ENCODE data around the gene ZFYVE1. TPM values are rescaled to one million over a fixed set of nuclear protein-coding genes. Genes with fewer than 3 reads are reported as not detected.

Gene ZFYVE1
- total RNA-seq, 1 donor = 30.8 TPM

GRCh38 chr14:73058224-73058921 is 31.5 kb upstream of the ZFYVE1 start, which contains the start of gene RBM25:
Gene RBM25, plus strand, starts transcription at chr14:73058534. Its CDS starts 13,108 bp downstream, at chr14:73071642.
- Histone ChIP-seq H3K79me2 (ENCODE audit: insufficient read depth, low read length) (peaks cover 49% of the 10 kb centered on the region), H2AFZ (ENCODE audit: low read length) (peak within 1 kb of the TSS; percentile 99), H3K27me3 (ENCODE audit: insufficient read depth, low read length) (no peaks in the 10 kb centered on the region), H3K4me1 (ENCODE audit: insufficient read depth, low read length) (peaks cover 8% of the 10 kb centered on the region), H3K9me3 (ENCODE audit: low read depth, low read length) (no peaks in the 10 kb centered on the region), H3K27ac (ENCODE audit: low read depth, low read length) (peak within 1 kb of the TSS; percentile 98), H3K4me3 (ENCODE audit: insufficient read depth, low read length) (peak within 1 kb of the TSS; percentile 100), H3K4me2 (ENCODE audit: insufficient read depth, low read length) (peak within 1 kb of the TSS; percentile 99), H4K20me1 (ENCODE audit: insufficient read depth, low read length) (peaks cover 35% of the 10 kb centered on the region), H3K36me3 (ENCODE audit: insufficient read depth, low read length) (peaks cover 1% of the 10 kb centered on the region)
- peak; percentile 96 for DNase-seq (ENCODE audit: insufficient read length, low spot score, missing footprints)
- TF ChIP-seq CTCF (IDR thresholded peaks at IDR 0.05; ENCODE audit: extremely low read depth, low read depth, low read length) = no peak

GRCh38 chr14:73057944-73058223 is 31.0 kb upstream of the ZFYVE1 start:
- H3K79me2 ChIP-seq (ENCODE audit: insufficient read depth, low read length) = peaks cover 44% of the 10 kb centered on the region
- H4K20me1 ChIP-seq (ENCODE audit: insufficient read depth, low read length) = peaks cover 32% of the 10 kb centered on the region
- peaks cover 8% of the 10 kb centered on the region for H3K4me1 ChIP-seq (ENCODE audit: insufficient read depth, low read length)
- peak overlapping the region; percentile 98 for H3K27ac ChIP-seq (ENCODE audit: low read depth, low read length)
- H3K4me2 ChIP-seq (ENCODE audit: insufficient read depth, low read length) = peak overlapping the region; percentile 99
- no peak for DNase-seq (ENCODE audit: insufficient read length, low spot score, missing footprints)
- H3K9me3 ChIP-seq (ENCODE audit: low read depth, low read length) = no peaks in the 10 kb centered on the region
- peak overlapping the region; percentile 100 for H3K4me3 ChIP-seq (ENCODE audit: insufficient read depth, low read length)
- peak overlapping the region; percentile 99 for H2AFZ ChIP-seq (ENCODE audit: low read length)
- no peaks in the 10 kb centered on the region for H3K27me3 ChIP-seq (ENCODE audit: insufficient read depth, low read length)
- no peak for TF ChIP-seq CTCF (IDR thresholded peaks at IDR 0.05; ENCODE audit: extremely low read depth, low read depth, low read length)
- H3K36me3 ChIP-seq (ENCODE audit: insufficient read depth, low read length) = no peaks in the 10 kb centered on the region

GRCh38 chr14:73055251-73055650 is 28.3 kb upstream of the ZFYVE1 start:
- no peak overlapping the region for H3K4me3 ChIP-seq (ENCODE audit: insufficient read depth, low read length)
- no peaks in the 10 kb centered on the region for H3K9me3 ChIP-seq (ENCODE audit: low read depth, low read length)
- peaks cover 18% of the 10 kb centered on the region for H3K79me2 ChIP-seq (ENCODE audit: insufficient read depth, low read length)
- peaks cover 9% of the 10 kb centered on the region for H4K20me1 ChIP-seq (ENCODE audit: insufficient read depth, low read length)
- no peak overlapping the region for H3K27ac ChIP-seq (ENCODE audit: low read depth, low read length)
- DNase-seq (ENCODE audit: insufficient read length, low spot score, missing footprints) = no peak
- no peak overlapping the region for H3K4me2 ChIP-seq (ENCODE audit: insufficient read depth, low read length)
- no peak for TF ChIP-seq CTCF (IDR thresholded peaks at IDR 0.05; ENCODE audit: extremely low read depth, low read depth, low read length)
- peaks cover 8% of the 10 kb centered on the region for H3K4me1 ChIP-seq (ENCODE audit: insufficient read depth, low read length)
- no peaks in the 10 kb centered on the region for H3K27me3 ChIP-seq (ENCODE audit: insufficient read depth, low read length)
- H3K36me3 ChIP-seq (ENCODE audit: insufficient read depth, low read length) = no peaks in the 10 kb centered on the region
- no peak overlapping the region for H2AFZ ChIP-seq (ENCODE audit: low read length)

- no peak overlapping the region for H2AFZ ChIP-seq (ENCODE audit: low read length)
- DNase-seq (ENCODE audit: insufficient read length, low spot score, missing footprints) = no peak
Observed at GRCh38 chr14:73049428-73049827, 22.5 kb upstream of the ZFYVE1 start.

More at GRCh38 chr14:73049428-73049827, 22.5 kb upstream of the ZFYVE1 start:
- TF ChIP-seq CTCF (IDR thresholded peaks at IDR 0.05; ENCODE audit: extremely low read depth, low read depth, low read length) = no peak
- H3K79me2 ChIP-seq (ENCODE audit: insufficient read depth, low read length) = no peaks in the 10 kb centered on the region
- no peaks in the 10 kb centered on the region for H3K4me1 ChIP-seq (ENCODE audit: insufficient read depth, low read length)
- no peak overlapping the region for H3K27ac ChIP-seq (ENCODE audit: low read depth, low read length)
- H3K4me3 ChIP-seq (ENCODE audit: insufficient read depth, low read length) = no peak overlapping the region
- H4K20me1 ChIP-seq (ENCODE audit: insufficient read depth, low read length) = no peaks in the 10 kb centered on the region
- no peak overlapping the region for H3K4me2 ChIP-seq (ENCODE audit: insufficient read depth, low read length)
- H3K27me3 ChIP-seq (ENCODE audit: insufficient read depth, low read length) = no peaks in the 10 kb centered on the region
- no peaks in the 10 kb centered on the region for H3K36me3 ChIP-seq (ENCODE audit: insufficient read depth, low read length)
- H3K9me3 ChIP-seq (ENCODE audit: low read depth, low read length) = no peaks in the 10 kb centered on the region

Measured in osteoblast (primary cell).